ENCODE results near the gene MAST4. TPM values are rescaled to one million over a fixed set of nuclear protein-coding genes. Genes with fewer than 3 reads are reported as not detected.

Gene MAST4
- total and polyA plus RNA-seq, 2 of the 8 experiments (the other 6 are each of a cell fraction or from before 2014, with no cell fraction given): 1.5 to 2.6 TPM

DNA sequence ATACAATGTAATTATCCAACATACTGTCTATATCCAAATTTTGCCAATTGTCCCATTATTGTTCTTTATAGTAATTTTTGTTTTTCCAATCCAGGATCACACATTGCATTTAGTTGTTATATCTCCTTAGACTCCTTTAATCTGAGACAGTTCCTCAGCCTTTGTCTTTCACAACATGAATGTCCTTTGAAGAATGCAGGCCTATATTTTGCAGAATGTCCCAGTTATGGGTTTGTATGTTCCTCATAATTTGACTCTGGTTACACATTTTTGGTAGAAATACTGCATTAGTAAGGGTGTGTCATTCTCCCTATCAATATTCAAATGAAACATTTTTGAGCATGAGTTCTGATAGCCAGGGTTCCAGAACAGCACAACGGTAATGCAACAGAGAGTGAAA, 593.7 kb downstream of the MAST4 start:
- DNase-seq (ENCODE audit: low read depth in 1 of 2, low spot score in 2 of 2) (no peak), FAIRE-seq (no peak)
- no peak overlapping the region for H2AK5ac ChIP-seq (ENCODE audit: low read depth, low read length)
- H2BK15ac ChIP-seq (ENCODE audit: low read length): no peak overlapping the region
- H2AFZ ChIP-seq (ENCODE audit: low read length): no peak overlapping the region
- H3K9ac ChIP-seq (replicated peaks in 1 of 4; ENCODE audit: extremely low read depth in 1 of 4, low read depth in 3 of 4, low read length in 3 of 4): no peak overlapping the region
- POLR2A ChIA-PET (ENCODE audit: partially characterized antibody): no interaction called here
- no peak overlapping the region for H3K4me2 ChIP-seq (ENCODE audit: insufficient read depth in 1 of 2, low read depth in 2 of 2, low read length in 2 of 2)
- H2BK12ac ChIP-seq (ENCODE audit: low read depth, low read length): no peak overlapping the region
- no peak overlapping the region for H3K27ac ChIP-seq (ENCODE audit: low read depth, low read length)
- no peak overlapping the region for H3K18ac ChIP-seq (ENCODE audit: extremely low read depth, low read length)
- H4K8ac ChIP-seq (ENCODE audit: extremely low read depth, insufficient read depth, low read length): no peak overlapping the region
- H3K4ac ChIP-seq (replicated peaks; ENCODE audit: insufficient read length, low read depth, low read length): no peak overlapping the region
- no peaks in the 10 kb centered on the region; the same call in 1 of the 2 replicates for H3K23me2 ChIP-seq (ENCODE audit: low read depth, low read length)
- peaks cover 0 to 7% of the 10 kb centered on the region in 2 experiments; a peak in 1 of 4 replicates for H3K9me3 ChIP-seq (ENCODE audit: insufficient read depth in 2 of 2, low read depth in 1 of 2, low read length in 1 of 2)
- no peak overlapping the region for H2BK120ac ChIP-seq (replicated peaks; ENCODE audit: low read depth, low read length)
- no peak overlapping the region for H4K91ac ChIP-seq (replicated peaks; ENCODE audit: insufficient read length, low read length)
- H3K79me2 ChIP-seq (ENCODE audit: control insufficient read depth in 1 of 2, insufficient read depth in 2 of 2, low read length in 2 of 2): no peaks in the 10 kb centered on the region
- no peak overlapping the region for H2BK5ac ChIP-seq (ENCODE audit: low read depth, low read length)
- WGBS, 2 experiments (ENCODE audit: extremely low coverage in 1 of 2, insufficient coverage in 1 of 2, insufficient read length in 1 of 2, insufficient replicate concordance in 2 of 2, low coverage in 1 of 2, low lambda C conversion rate in 2 of 2, missing lambda C conversion rate in 1 of 2): 100% methylated on average over 1 of the region's 1 CpG; no CpG with 5 or more reads in 1 of the 2 experiments
- H3K56ac ChIP-seq (replicated peaks; ENCODE audit: insufficient read length, low read depth, low read length): no peak overlapping the region
- CTCF ChIA-PET (ENCODE audit: partially characterized antibody): no interaction called here
- no peak overlapping the region for H3K14ac ChIP-seq (ENCODE audit: insufficient read length)
- no peaks in the 10 kb centered on the region for H3K27me3 ChIP-seq (replicated peaks in 1 of 4; ENCODE audit: control insufficient read depth in 3 of 4, extremely low read depth in 1 of 4, insufficient read depth in 3 of 4, low read length in 3 of 4)
- H2BK20ac ChIP-seq (ENCODE audit: low read length): no peak overlapping the region
- peaks cover 0 to 11% (median 3%) of the 10 kb centered on the region in 4 experiments; a peak in 3 of 7 replicates for H3K4me1 ChIP-seq (replicated peaks in 1 of 4; ENCODE audit: control insufficient read depth in 3 of 4, insufficient read depth in 4 of 4, low read length in 3 of 4)
- no peaks in the 10 kb centered on the region for H4K20me1 ChIP-seq (replicated peaks in 1 of 2; ENCODE audit: control insufficient read depth in 1 of 2, insufficient read depth in 2 of 2, low read length in 2 of 2)
- H3K23ac ChIP-seq (ENCODE audit: insufficient read length): no peak overlapping the region
- no peak overlapping the region for H4K5ac ChIP-seq (ENCODE audit: insufficient read length, low read depth, low read length)
- no peaks in the 10 kb centered on the region for H3K79me1 ChIP-seq (ENCODE audit: low read depth, low read length)
- no peaks in the 10 kb centered on the region for H3K36me3 ChIP-seq (ENCODE audit: control insufficient read depth in 2 of 4, insufficient read depth in 4 of 4, low read length in 3 of 4)
- no peak overlapping the region for H3K4me3 ChIP-seq (ENCODE audit: extremely low read depth in 1 of 4, insufficient read depth in 2 of 4, low read depth in 3 of 4, low read length in 4 of 4)
- TF ChIP-seq SIN3A (conservative IDR thresholded peaks at IDR 0.05 in 1 of 2, IDR thresholded peaks at IDR 0.05 in 1 of 2; ENCODE audit: low read depth in 1 of 2, low read length in 2 of 2) (no peak), ZNF274 (IDR thresholded peaks at IDR 0.05; ENCODE audit: borderline replicate concordance, extremely low read depth, low read length) (no peak), RAD21 (IDR thresholded peaks at IDR 0.05 in 1 of 2, conservative IDR thresholded peaks at IDR 0.05 in 1 of 2; ENCODE audit: low read depth in 2 of 2, low read length in 2 of 2) (no peak), SP4 (IDR thresholded peaks at IDR 0.05; ENCODE audit: low read length) (no peak), KDM5A (IDR thresholded peaks at IDR 0.05; ENCODE audit: low read length) (no peak), MAX (IDR thresholded peaks at IDR 0.05) (no peak), CHD2 (IDR thresholded peaks at IDR 0.05; ENCODE audit: low read length) (no peak), EZH2 (IDR thresholded peaks at IDR 0.05; ENCODE audit: low read depth, low read length, severe bottlenecking) (no peak), EGR1 (IDR thresholded peaks at IDR 0.05; ENCODE audit: borderline replicate concordance, low read depth, low read length) (no peak), BRCA1 (IDR thresholded peaks at IDR 0.05; ENCODE audit: low read depth, low read length) (no peak), SP1 (IDR thresholded peaks at IDR 0.05; ENCODE audit: low read depth, low read length) (no peak), SRF (IDR thresholded peaks at IDR 0.05; ENCODE audit: low read depth, low read length) (no peak), GABPA (IDR thresholded peaks at IDR 0.05; ENCODE audit: borderline replicate concordance, insufficient read depth, low read length) (no peak)
- TF ChIP-seq, protein P1, sequence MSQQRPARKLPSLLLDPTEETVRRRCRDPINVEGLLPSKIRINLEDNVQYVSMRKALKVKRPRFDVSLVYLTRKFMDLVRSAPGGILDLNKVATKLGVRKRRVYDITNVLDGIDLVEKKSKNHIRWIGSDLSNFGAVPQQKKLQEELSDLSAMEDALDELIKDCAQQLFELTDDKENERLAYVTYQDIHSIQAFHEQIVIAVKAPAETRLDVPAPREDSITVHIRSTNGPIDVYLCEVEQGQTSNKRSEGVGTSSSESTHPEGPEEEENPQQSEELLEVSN (IDR thresholded peaks at IDR 0.05): no peak

Data from H1 (cell line).